Fibroblast of lung (primary cell): ENCODE measurements around the gene ACVR1B. TPM values are rescaled to one million over a fixed set of nuclear protein-coding genes. Genes with fewer than 3 reads are reported as not detected.

ENCODE experiments used
- DNase-seq, 2 donors: peaks; one replicate each; pipeline versions ENCODE4 v3.0.0 to v3.0.0-alpha.2; 2010; ENCODE audit warnings: low read depth in 2 of 2
- H2AFZ ChIP-seq: 2 replicates; pipeline ENCODE4 v1.5.1; 2012; ENCODE audit warnings: low read length, control low read depth, inconsistent platforms
- H3K27ac ChIP-seq: 2 replicates; pipeline ENCODE4 v1.5.1; 2011; ENCODE audit warnings: low read length, control low read depth; ENCODE audit not compliant: insufficient read depth
- H3K27me3 ChIP-seq: 2 replicates; pipeline ENCODE4 v1.5.1; 2011; ENCODE audit warnings: mild to moderate bottlenecking, low read length; ENCODE audit not compliant: control insufficient read depth, insufficient read depth
- H3K36me3 ChIP-seq: 2 replicates; pipeline ENCODE4 v1.5.1; 2011; ENCODE audit warnings: low read length; ENCODE audit not compliant: control insufficient read depth, insufficient read depth
- H3K4me1 ChIP-seq: 2 replicates; pipeline ENCODE4 v1.5.1; 2011; ENCODE audit warnings: low read length; ENCODE audit not compliant: control insufficient read depth, insufficient read depth; ENCODE audit errors: extremely low read depth
- H3K4me2 ChIP-seq: 2 replicates; pipeline ENCODE4 v1.5.1; 2011; ENCODE audit warnings: low read length, control low read depth; ENCODE audit not compliant: insufficient read depth; ENCODE audit errors: extremely low read depth
- H3K4me3 ChIP-seq, 4 experiments: fragments of 200-600 bp in 1 of 4; sonication (generic) in 1 of 4; replicated peaks in 1 of 4; 2 replicates each; pipeline ENCODE4 v1.5.1; 2011 to 2016; ENCODE audit warnings: low read length in 4 of 4, low read depth in 3 of 4, mild to moderate bottlenecking in 3 of 4, control low read depth in 2 of 4, inconsistent platforms in 1 of 4, mixed read lengths in 1 of 4; ENCODE audit not compliant: insufficient read depth in 1 of 4; ENCODE audit errors: control extremely low read depth in 1 of 4
- H3K79me2 ChIP-seq: 2 replicates; pipeline ENCODE4 v1.5.1; 2012; ENCODE audit warnings: mild to moderate bottlenecking, low read length, inconsistent platforms; ENCODE audit not compliant: control insufficient read depth, insufficient read depth
- H3K9ac ChIP-seq: 2 replicates; pipeline ENCODE4 v1.5.1; 2011; ENCODE audit warnings: mild to moderate bottlenecking, low read length, control low read depth; ENCODE audit not compliant: insufficient read depth
- H3K9me3 ChIP-seq: 2 replicates; pipeline ENCODE4 v1.5.1; 2012; ENCODE audit warnings: low read depth, low read length; ENCODE audit not compliant: control insufficient read depth, insufficient read depth
- H4K20me1 ChIP-seq: 2 replicates; pipeline ENCODE4 v1.5.1; 2011; ENCODE audit warnings: low read length; ENCODE audit not compliant: control insufficient read depth, insufficient read depth; ENCODE audit errors: extremely low read depth
- EZH2 ChIP-seq: IDR thresholded peaks from 2 replicates; pipeline ENCODE4 v1.5.1; 2012; ENCODE audit warnings: low read length, control low read depth, mild to moderate bottlenecking; ENCODE audit errors: missing control alignments
- polyA plus RNA-seq, 2 donors: library from polyadenylated mRNA; depleted of rRNA in 1 of 2; stranded (reverse) in 1 of 2; unstranded in 1 of 2; fragments of >200 nt; gene quantifications; 2 replicates each; pipeline ENCODE4 v1.2.1, GENCODE V29; 2011 to 2012; ENCODE audit warnings: missing spikeins in 1 of 2
- total RNA-seq: library from RNA; depleted of rRNA; stranded (reverse); fragments of >200 nt; gene quantifications from 2 replicates; pipeline ENCODE4 v1.2.1, GENCODE V29; 2014
- TF ChIP-seq, protein P1 (sequence below), 2 donors: IDR thresholded peaks in 1 of 2; conservative IDR thresholded peaks in 1 of 2; 1 replicate in 1 of 2; 2 replicates in 1 of 2; pipeline ENCODE4 v1.5.1; 2011 to 2012; ENCODE audit warnings: low read length in 2 of 2, control low read depth in 1 of 2, inconsistent platforms in 1 of 2, low read depth in 1 of 2, mild to moderate bottlenecking in 1 of 2

The ACVR1B gene
- total and polyA plus RNA-seq, 2 donors (not counting 1 experiment from before 2014, with no cell fraction given), result 12.4 to 13.6 TPM

- H3K27me3 ChIP-seq, result no peaks in the 10 kb centered on the region
- peak overlapping the region; percentile 52 for H3K4me2 ChIP-seq
- H3K4me3 ChIP-seq, result no peak overlapping the region
- H3K9ac ChIP-seq, result no peak overlapping the region
- peaks cover 12% of the 10 kb centered on the region for H3K36me3 ChIP-seq
- no peaks in the 10 kb centered on the region for H3K9me3 ChIP-seq
- DNase-seq, result no peak
- H2AFZ ChIP-seq, result no peak overlapping the region
- peaks cover 6% of the 10 kb centered on the region for H3K79me2 ChIP-seq
- TF ChIP-seq EZH2, result no peak
- TF ChIP-seq, protein P1, sequence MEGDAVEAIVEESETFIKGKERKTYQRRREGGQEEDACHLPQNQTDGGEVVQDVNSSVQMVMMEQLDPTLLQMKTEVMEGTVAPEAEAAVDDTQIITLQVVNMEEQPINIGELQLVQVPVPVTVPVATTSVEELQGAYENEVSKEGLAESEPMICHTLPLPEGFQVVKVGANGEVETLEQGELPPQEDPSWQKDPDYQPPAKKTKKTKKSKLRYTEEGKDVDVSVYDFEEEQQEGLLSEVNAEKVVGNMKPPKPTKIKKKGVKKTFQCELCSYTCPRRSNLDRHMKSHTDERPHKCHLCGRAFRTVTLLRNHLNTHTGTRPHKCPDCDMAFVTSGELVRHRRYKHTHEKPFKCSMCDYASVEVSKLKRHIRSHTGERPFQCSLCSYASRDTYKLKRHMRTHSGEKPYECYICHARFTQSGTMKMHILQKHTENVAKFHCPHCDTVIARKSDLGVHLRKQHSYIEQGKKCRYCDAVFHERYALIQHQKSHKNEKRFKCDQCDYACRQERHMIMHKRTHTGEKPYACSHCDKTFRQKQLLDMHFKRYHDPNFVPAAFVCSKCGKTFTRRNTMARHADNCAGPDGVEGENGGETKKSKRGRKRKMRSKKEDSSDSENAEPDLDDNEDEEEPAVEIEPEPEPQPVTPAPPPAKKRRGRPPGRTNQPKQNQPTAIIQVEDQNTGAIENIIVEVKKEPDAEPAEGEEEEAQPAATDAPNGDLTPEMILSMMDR (conservative IDR thresholded peaks at IDR 0.05 in 1 of 2, IDR thresholded peaks at IDR 0.05 in 1 of 2; ENCODE audit: low read depth in 1 of 2, low read length in 2 of 2), result no peak
- H3K4me1 ChIP-seq, result peaks cover 13% of the 10 kb centered on the region
- H3K27ac ChIP-seq, result peak overlapping the region; percentile 28
- no peaks in the 10 kb centered on the region for H4K20me1 ChIP-seq
Measured at GRCh38 chr12:51972422-51972812, 20.9 kb downstream of the ACVR1B start.

- H3K27me3 ChIP-seq, result no peaks in the 10 kb centered on the region
- no peaks in the 10 kb centered on the region for H4K20me1 ChIP-seq
- peaks cover 12% of the 10 kb centered on the region for H3K36me3 ChIP-seq
- H3K9ac ChIP-seq, result no peak overlapping the region
- TF ChIP-seq EZH2, result no peak
- TF ChIP-seq, protein P1 (conservative IDR thresholded peaks at IDR 0.05 in 1 of 2, IDR thresholded peaks at IDR 0.05 in 1 of 2; ENCODE audit: low read depth in 1 of 2, low read length in 2 of 2), result no peak
- no peak overlapping the region for H2AFZ ChIP-seq
- H3K4me1 ChIP-seq, result peaks cover 13% of the 10 kb centered on the region
- H3K9me3 ChIP-seq, result no peaks in the 10 kb centered on the region
- H3K27ac ChIP-seq, result peak overlapping the region; percentile 28
- no peak overlapping the region for H3K4me3 ChIP-seq
- H3K79me2 ChIP-seq, result peaks cover 6% of the 10 kb centered on the region
- peak overlapping the region; percentile 52 for H3K4me2 ChIP-seq
- DNase-seq, result peak; percentile 80 to 92
Measured at GRCh38 chr12:51972849-51973273, 21.4 kb downstream of the ACVR1B start.

GRCh38 chr12:51973560-51973959, 22.1 kb downstream of the ACVR1B start:
- no peaks in the 10 kb centered on the region for H3K9me3 ChIP-seq
- H3K36me3 ChIP-seq, result peaks cover 12% of the 10 kb centered on the region
- peaks cover 4% of the 10 kb centered on the region for H3K79me2 ChIP-seq
- no peak overlapping the region for H3K27ac ChIP-seq
- H4K20me1 ChIP-seq, result no peaks in the 10 kb centered on the region
- no peak for TF ChIP-seq EZH2
- no peak overlapping the region for H3K4me2 ChIP-seq
- no peak overlapping the region for H2AFZ ChIP-seq
- no peaks in the 10 kb centered on the region for H3K27me3 ChIP-seq
- H3K4me1 ChIP-seq, result peaks cover 13% of the 10 kb centered on the region
- H3K9ac ChIP-seq, result no peak overlapping the region
- DNase-seq, result peak in 1 of 2 donors; percentile 70
- no peak overlapping the region for H3K4me3 ChIP-seq
